Mononuclear cell (primary cell): Measurements from ENCODE around the gene MCEMP1. TPM values are rescaled to one million over a fixed set of nuclear protein-coding genes. Genes with fewer than 3 reads are reported as not detected.

Source experiments
- H3K27me3 ChIP-seq: 2 replicates; pipeline ENCODE4 v1.6.0; 2011; ENCODE audit warnings: low read length, control low read depth; ENCODE audit not compliant: insufficient read depth
- H3K4me1 ChIP-seq: 2 replicates; pipeline ENCODE4 v1.5.1; 2011; ENCODE audit warnings: mild to moderate bottlenecking, low read length, control low read depth; ENCODE audit not compliant: insufficient read depth
- H3K4me3 ChIP-seq: 2 replicates; pipeline ENCODE4 v1.5.1; 2011; ENCODE audit warnings: mild to moderate bottlenecking, low read length, moderate library complexity
- H3K9me3 ChIP-seq: 2 replicates; pipeline ENCODE4 v1.5.1; 2011; ENCODE audit warnings: low read depth, mild to moderate bottlenecking, control low read depth, low read length
- total RNA-seq: library from RNA; depleted of rRNA; stranded (reverse); fragments of >200 nt; gene quantifications from one replicate; pipeline ENCODE4 v1.2.3, GENCODE V29; 2012

MCEMP1 gene
- 1.8 TPM for total RNA-seq

- peak within 1 kb of the TSS; percentile 33 for H3K4me3 ChIP-seq
- H3K4me1 ChIP-seq, result peaks cover 81% of the 10 kb centered on the region
- H3K9me3 ChIP-seq, result no peaks in the 10 kb centered on the region
- H3K27me3 ChIP-seq, result no peaks in the 10 kb centered on the region
Measured at GRCh38 chr19:7676854-7677253, at the start of gene MCEMP1. TSS of gene MCEMP1 (plus strand) at chr19:7677090. CDS start at chr19:7677121, 31 bp downstream.

GRCh38 chr19:7627166-7627565, 49.7 kb upstream of the MCEMP1 start:
- Histone ChIP-seq H3K4me3 (no peak overlapping the region), H3K27me3 (no peaks in the 10 kb centered on the region), H3K4me1 (peaks cover 30% of the 10 kb centered on the region), H3K9me3 (no peaks in the 10 kb centered on the region)

- H3K4me3 ChIP-seq, result peak overlapping the region; percentile 86
- peaks cover 30% of the 10 kb centered on the region for H3K4me1 ChIP-seq
- H3K27me3 ChIP-seq, result no peaks in the 10 kb centered on the region
- no peaks in the 10 kb centered on the region for H3K9me3 ChIP-seq
Measured at GRCh38 chr19:7628589-7629311, 48.1 kb upstream of the MCEMP1 start.

GRCh38 chr19:7629347-7630054, 47.4 kb upstream of the MCEMP1 start, which contains the start of the genes PET100 and XAB2:
TSS of gene PET100 (plus strand) at chr19:7629793. CDS start at chr19:7629834, 41 bp downstream.
TSS of gene XAB2 (minus strand) at chr19:7629545. CDS start at chr19:7629527, 18 bp downstream.
- Histone ChIP-seq H3K27me3 (no peaks in the 10 kb centered on the region), H3K9me3 (no peaks in the 10 kb centered on the region), H3K4me3 (peak within 1 kb of the TSS; percentile 86)

GRCh38 chr19:7631577-7631976, 45.3 kb upstream of the MCEMP1 start:
- Histone ChIP-seq H3K4me1 (peaks cover 39% of the 10 kb centered on the region), H3K9me3 (no peaks in the 10 kb centered on the region), H3K27me3 (no peaks in the 10 kb centered on the region), H3K4me3 (no peak overlapping the region)

More at GRCh38 chr19:7629347-7630054, 47.4 kb upstream of the MCEMP1 start, which contains the start of the genes PET100 and XAB2:
- peaks cover 30% of the 10 kb centered on the region for H3K4me1 ChIP-seq

GRCh38 chr19:7632340-7633203, 44.3 kb upstream of the MCEMP1 start:
- H3K4me1 ChIP-seq, result peaks cover 42% of the 10 kb centered on the region
- no peaks in the 10 kb centered on the region for H3K27me3 ChIP-seq
- H3K9me3 ChIP-seq, result no peaks in the 10 kb centered on the region
- no peak overlapping the region for H3K4me3 ChIP-seq

- no peak within 1 kb of the TSS for H3K4me3 ChIP-seq
- H3K4me1 ChIP-seq, result peaks cover 42% of the 10 kb centered on the region
- H3K9me3 ChIP-seq, result no peaks in the 10 kb centered on the region
- H3K27me3 ChIP-seq, result no peaks in the 10 kb centered on the region
Measured at GRCh38 chr19:7633698-7634097, 43.2 kb upstream of the MCEMP1 start, which contains the start of gene PCP2. TSS of gene PCP2 (minus strand) at chr19:7633719. CDS start at chr19:7633457, 262 bp downstream.

GRCh38 chr19:7635670-7636069, 41.2 kb upstream of the MCEMP1 start:
- H3K4me1 ChIP-seq, result peaks cover 36% of the 10 kb centered on the region
- no peaks in the 10 kb centered on the region for H3K9me3 ChIP-seq
- H3K27me3 ChIP-seq, result no peaks in the 10 kb centered on the region
- no peak overlapping the region for H3K4me3 ChIP-seq

GRCh38 chr19:7636317-7636690, 40.6 kb upstream of the MCEMP1 start:
- Histone ChIP-seq H3K27me3 (no peaks in the 10 kb centered on the region), H3K9me3 (no peaks in the 10 kb centered on the region), H3K4me3 (peak overlapping the region; percentile 80), H3K4me1 (peaks cover 32% of the 10 kb centered on the region)

GRCh38 chr19:7636691-7637373, 40.1 kb upstream of the MCEMP1 start, which contains the start of gene STXBP2:
TSS of gene STXBP2 (plus strand) at chr19:7637110. CDS start at chr19:7637150, 40 bp downstream.
- Histone ChIP-seq H3K27me3 (no peaks in the 10 kb centered on the region), H3K9me3 (no peaks in the 10 kb centered on the region), H3K4me3 (peak within 1 kb of the TSS; percentile 80), H3K4me1 (peaks cover 32% of the 10 kb centered on the region)

GRCh38 chr19:7637374-7638256, 39.3 kb upstream of the MCEMP1 start:
- peak overlapping the region; percentile 80 for H3K4me3 ChIP-seq
- H3K4me1 ChIP-seq, result peaks cover 32% of the 10 kb centered on the region
- no peaks in the 10 kb centered on the region for H3K9me3 ChIP-seq
- H3K27me3 ChIP-seq, result no peaks in the 10 kb centered on the region

- H3K4me1 ChIP-seq, result peaks cover 38% of the 10 kb centered on the region
- H3K9me3 ChIP-seq, result no peaks in the 10 kb centered on the region
- H3K4me3 ChIP-seq, result no peak overlapping the region
- no peaks in the 10 kb centered on the region for H3K27me3 ChIP-seq
Measured at GRCh38 chr19:7638802-7639465, 38.0 kb upstream of the MCEMP1 start.

GRCh38 chr19:7639863-7640348, 37.0 kb upstream of the MCEMP1 start:
- H3K4me1 ChIP-seq, result peaks cover 46% of the 10 kb centered on the region

More at GRCh38 chr19:7639863-7640348, 37.0 kb upstream of the MCEMP1 start:
- no peak overlapping the region for H3K4me3 ChIP-seq
- H3K9me3 ChIP-seq, result no peaks in the 10 kb centered on the region
- no peaks in the 10 kb centered on the region for H3K27me3 ChIP-seq
